Astrocyte (in vitro differentiated cells and primary cell): ENCODE measurements around the gene RAD50. TPM values are rescaled to one million over a fixed set of nuclear protein-coding genes. Genes with fewer than 3 reads are reported as not detected.

Experiments used
- DNase-seq: peaks from one replicate; pipeline ENCODE4 v3.0.0-alpha.2; 2010; ENCODE audit warnings: low read depth
- FAIRE-seq: peaks from 2 replicates; lab custom pipeline; 2011; peaks lifted over from hg19 to GRCh38; lab: Jason Lieb, UNC
- H2AFZ ChIP-seq: 2 replicates; pipeline ENCODE4 v1.6.0; 2012; ENCODE audit warnings: low read depth, low read length, inconsistent platforms
- H3K27ac ChIP-seq: 2 replicates; pipeline ENCODE4 v1.5.1; 2011; ENCODE audit warnings: low read depth, low read length, inconsistent platforms
- H3K27me3 ChIP-seq: 2 replicates; pipeline ENCODE4 v1.6.0; 2011; ENCODE audit warnings: low read length, inconsistent platforms; ENCODE audit not compliant: insufficient read depth
- H3K36me3 ChIP-seq: 2 replicates; pipeline ENCODE4 v1.5.1; 2011; ENCODE audit warnings: low read length, inconsistent platforms; ENCODE audit not compliant: insufficient read depth
- H3K4me1 ChIP-seq: 2 replicates; pipeline ENCODE4 v1.5.1; 2011; ENCODE audit warnings: low read length, inconsistent platforms; ENCODE audit not compliant: insufficient read depth
- H3K4me2 ChIP-seq: 2 replicates; pipeline ENCODE4 v1.6.0; 2012; ENCODE audit warnings: low read length, inconsistent platforms
- H3K4me3 ChIP-seq: 2 replicates; pipeline ENCODE4 v1.5.1; 2011; ENCODE audit warnings: low read depth, mild to moderate bottlenecking, low read length, inconsistent platforms; ENCODE audit not compliant: insufficient read depth
- H3K79me2 ChIP-seq: 2 replicates; pipeline ENCODE4 v1.6.0; 2012; ENCODE audit warnings: mild to moderate bottlenecking, low read length, inconsistent platforms; ENCODE audit not compliant: insufficient read depth
- H3K9ac ChIP-seq: 2 replicates; pipeline ENCODE4 v1.6.0; 2012; ENCODE audit warnings: mild to moderate bottlenecking, low read length, inconsistent platforms
- H3K9me3 ChIP-seq: 2 replicates; pipeline ENCODE4 v1.5.1; 2012; ENCODE audit warnings: low read depth, mild to moderate bottlenecking, low read length, inconsistent platforms; ENCODE audit not compliant: insufficient read depth
- H4K20me1 ChIP-seq: 2 replicates; pipeline ENCODE4 v1.6.0; 2012; ENCODE audit warnings: low read length, inconsistent platforms; ENCODE audit not compliant: insufficient read depth
- H3K27ac Mint-ChIP-seq: one replicate; pipeline ENCODE4 v1.8.0; 2021; ENCODE audit warnings: mild to moderate bottlenecking, mixed read lengths; ENCODE audit not compliant: unreplicated experiment
- H3K27me3 Mint-ChIP-seq: one replicate; pipeline ENCODE4 v1.8.0; 2021; ENCODE audit warnings: low read depth, mixed read lengths; ENCODE audit not compliant: unreplicated experiment
- H3K36me3 Mint-ChIP-seq: one replicate; pipeline ENCODE4 v1.8.0; 2021; ENCODE audit warnings: low read depth, mixed read lengths; ENCODE audit not compliant: unreplicated experiment
- H3K4me1 Mint-ChIP-seq: one replicate; pipeline ENCODE4 v1.8.0; 2021; ENCODE audit warnings: low read depth, mixed read lengths; ENCODE audit not compliant: unreplicated experiment
- H3K4me3 Mint-ChIP-seq: one replicate; pipeline ENCODE4 v1.8.0; 2021; ENCODE audit warnings: mild to moderate bottlenecking, moderate library complexity, mixed read lengths; ENCODE audit not compliant: unreplicated experiment
- H3K9me3 Mint-ChIP-seq: one replicate; pipeline ENCODE4 v1.8.0; 2021; ENCODE audit warnings: mild to moderate bottlenecking, mixed read lengths; ENCODE audit not compliant: unreplicated experiment
- CTCF ChIP-seq: IDR thresholded peaks from 2 replicates; pipeline ENCODE4 v1.5.1; 2011; ENCODE audit warnings: low read depth, mild to moderate bottlenecking, inconsistent platforms, low read length, moderate library complexity; ENCODE audit not compliant: insufficient read depth
- EZH2 ChIP-seq: IDR thresholded peaks from 2 replicates; pipeline ENCODE4 v1.6.1; 2012; ENCODE audit warnings: mild to moderate bottlenecking, low read length, inconsistent platforms; ENCODE audit not compliant: insufficient read depth
- total RNA-seq: library from RNA; stranded (reverse); gene quantifications from 2 replicates; pipeline ENCODE4 v1.2.1, GENCODE V29; 2021

RAD50 gene
- total RNA-seq, 1 donor from 2014 or later = 26.8 TPM

DNA sequence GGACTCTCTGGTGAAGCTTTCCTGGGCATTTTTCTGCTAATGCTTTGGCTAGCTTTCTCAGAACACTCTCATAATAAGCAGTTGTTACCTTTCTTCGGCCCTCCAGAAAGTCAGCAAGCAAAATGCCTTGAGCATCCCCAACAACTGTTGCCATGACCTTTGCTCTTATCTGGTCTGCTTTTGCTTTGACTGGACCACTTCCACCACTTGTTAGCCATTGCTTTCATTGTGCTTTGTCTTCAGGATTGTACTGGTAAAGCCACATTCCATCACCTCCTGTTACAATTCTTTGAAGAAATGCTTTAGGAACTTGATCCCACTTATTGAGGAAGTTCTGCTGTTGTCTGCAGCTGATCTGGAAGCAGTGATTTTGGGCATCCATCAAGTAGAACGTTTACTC, 35.7 kb downstream of the RAD50 start:
- H3K4me1 ChIP-seq = no peaks in the 10 kb centered on the region
- Mint-ChIP-seq H3K4me3 (no peak overlapping the region), H3K27ac (no peak overlapping the region), H3K36me3 (peaks cover 9% of the 10 kb centered on the region), H3K27me3 (no peaks in the 10 kb centered on the region), H3K4me1 (peaks cover 4% of the 10 kb centered on the region), H3K9me3 (no peaks in the 10 kb centered on the region)
- no peak overlapping the region for H3K27ac ChIP-seq
- no peaks in the 10 kb centered on the region for H3K27me3 ChIP-seq
- H3K4me2 ChIP-seq = no peak overlapping the region
- FAIRE-seq = peak; percentile 64
- H3K9ac ChIP-seq = no peak overlapping the region
- H3K4me3 ChIP-seq = no peak overlapping the region
- H2AFZ ChIP-seq = no peak overlapping the region
- peak; percentile 42 for DNase-seq
- H3K9me3 ChIP-seq = no peaks in the 10 kb centered on the region
- peaks cover 25% of the 10 kb centered on the region for H3K36me3 ChIP-seq
- no peak for TF ChIP-seq CTCF
- no peaks in the 10 kb centered on the region for H3K79me2 ChIP-seq
- no peaks in the 10 kb centered on the region for H4K20me1 ChIP-seq

GRCh38 chr5:132594170-132594569, 37.4 kb downstream of the RAD50 start:
- Histone ChIP-seq H3K27ac (no peak overlapping the region), H3K36me3 (peaks cover 20% of the 10 kb centered on the region), H3K4me3 (no peak overlapping the region), H3K9me3 (no peaks in the 10 kb centered on the region), H3K27me3 (no peaks in the 10 kb centered on the region), H3K4me2 (no peak overlapping the region), H4K20me1 (no peaks in the 10 kb centered on the region), H3K4me1 (no peaks in the 10 kb centered on the region), H2AFZ (no peak overlapping the region), H3K79me2 (no peaks in the 10 kb centered on the region), H3K9ac (no peak overlapping the region)
- no peak overlapping the region for H3K4me3 Mint-ChIP-seq
- H3K9me3 Mint-ChIP-seq = no peaks in the 10 kb centered on the region
- TF ChIP-seq EZH2 (no peak), CTCF (no peak)
- H3K27ac Mint-ChIP-seq = no peak overlapping the region
- H3K4me1 Mint-ChIP-seq = peaks cover 4% of the 10 kb centered on the region
- H3K27me3 Mint-ChIP-seq = no peaks in the 10 kb centered on the region
- no peak for DNase-seq
- FAIRE-seq = no peak
- H3K36me3 Mint-ChIP-seq = peaks cover 12% of the 10 kb centered on the region

GRCh38 chr5:132595624-132596023, 38.8 kb downstream of the RAD50 start:
- Histone ChIP-seq H3K27ac (no peak overlapping the region), H2AFZ (no peak overlapping the region), H3K4me3 (no peak overlapping the region), H3K36me3 (peaks cover 20% of the 10 kb centered on the region), H3K79me2 (no peaks in the 10 kb centered on the region), H4K20me1 (no peaks in the 10 kb centered on the region), H3K4me1 (no peaks in the 10 kb centered on the region), H3K4me2 (no peak overlapping the region), H3K9ac (no peak overlapping the region), H3K27me3 (no peaks in the 10 kb centered on the region), H3K9me3 (no peaks in the 10 kb centered on the region)
- H3K27ac Mint-ChIP-seq = no peak overlapping the region
- TF ChIP-seq CTCF (no peak), EZH2 (no peak)
- H3K4me1 Mint-ChIP-seq = peaks cover 4% of the 10 kb centered on the region
- no peaks in the 10 kb centered on the region for H3K9me3 Mint-ChIP-seq
- no peaks in the 10 kb centered on the region for H3K27me3 Mint-ChIP-seq
- DNase-seq (no peak), FAIRE-seq (no peak)
- no peak overlapping the region for H3K4me3 Mint-ChIP-seq
- H3K36me3 Mint-ChIP-seq = peaks cover 12% of the 10 kb centered on the region
